ENCODE data around the gene DNAH14.

The DNAH14 gene

DNA sequence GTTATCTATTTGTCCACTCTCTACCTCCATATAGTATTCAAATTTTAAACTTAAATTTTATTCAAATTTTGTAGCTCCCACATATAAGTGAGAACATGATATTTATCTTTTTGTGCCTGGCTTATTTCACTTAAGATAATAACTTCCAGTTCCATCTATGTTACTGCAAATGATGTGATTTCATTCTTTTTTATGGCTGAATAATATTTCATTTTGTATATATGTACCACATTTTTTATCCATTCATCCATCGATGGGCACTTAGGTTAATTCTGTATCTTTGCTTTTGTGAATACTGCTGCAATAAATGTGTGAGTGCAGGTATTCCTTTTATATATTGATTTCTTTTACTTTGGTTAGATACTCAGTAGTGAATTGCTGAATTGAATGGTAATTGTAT, 2.1 kb downstream of the DNAH14 start:
- TF ChIP-seq, protein P1, sequence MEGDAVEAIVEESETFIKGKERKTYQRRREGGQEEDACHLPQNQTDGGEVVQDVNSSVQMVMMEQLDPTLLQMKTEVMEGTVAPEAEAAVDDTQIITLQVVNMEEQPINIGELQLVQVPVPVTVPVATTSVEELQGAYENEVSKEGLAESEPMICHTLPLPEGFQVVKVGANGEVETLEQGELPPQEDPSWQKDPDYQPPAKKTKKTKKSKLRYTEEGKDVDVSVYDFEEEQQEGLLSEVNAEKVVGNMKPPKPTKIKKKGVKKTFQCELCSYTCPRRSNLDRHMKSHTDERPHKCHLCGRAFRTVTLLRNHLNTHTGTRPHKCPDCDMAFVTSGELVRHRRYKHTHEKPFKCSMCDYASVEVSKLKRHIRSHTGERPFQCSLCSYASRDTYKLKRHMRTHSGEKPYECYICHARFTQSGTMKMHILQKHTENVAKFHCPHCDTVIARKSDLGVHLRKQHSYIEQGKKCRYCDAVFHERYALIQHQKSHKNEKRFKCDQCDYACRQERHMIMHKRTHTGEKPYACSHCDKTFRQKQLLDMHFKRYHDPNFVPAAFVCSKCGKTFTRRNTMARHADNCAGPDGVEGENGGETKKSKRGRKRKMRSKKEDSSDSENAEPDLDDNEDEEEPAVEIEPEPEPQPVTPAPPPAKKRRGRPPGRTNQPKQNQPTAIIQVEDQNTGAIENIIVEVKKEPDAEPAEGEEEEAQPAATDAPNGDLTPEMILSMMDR (conservative IDR thresholded peaks at IDR 0.05; ENCODE audit: low read depth, low read length): no peak

DNA sequence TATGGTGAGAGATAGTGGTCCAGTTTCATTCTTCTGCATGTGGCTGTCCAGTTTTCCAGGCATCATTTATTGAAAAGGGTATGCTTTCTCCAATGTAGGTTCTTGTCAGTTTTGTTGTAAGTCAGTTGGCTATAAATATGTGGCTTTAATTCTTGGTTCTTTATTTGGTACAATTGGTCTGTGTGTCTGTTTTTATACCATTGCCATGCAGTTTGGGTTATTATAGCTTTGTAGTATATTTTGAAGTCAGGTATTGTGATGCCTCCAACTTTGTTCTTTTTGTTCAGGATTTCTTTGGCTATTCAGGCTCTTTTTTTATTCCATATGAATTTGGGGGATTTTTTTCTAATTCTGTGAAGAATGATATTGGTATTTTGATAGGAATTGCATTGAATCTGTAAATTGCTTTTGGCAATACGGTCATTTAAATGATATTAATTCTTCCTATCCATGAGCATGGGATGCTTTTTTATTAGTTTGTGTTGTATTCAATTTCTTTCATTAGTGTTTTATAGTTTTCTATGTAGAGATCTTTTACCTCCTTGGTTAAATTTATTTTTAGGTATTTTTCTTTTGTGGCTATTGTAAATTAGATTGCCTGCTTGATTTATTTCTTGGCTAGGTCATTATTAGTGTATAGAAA, 3.3 kb downstream of the DNAH14 start:
- TF ChIP-seq, protein P1 (conservative IDR thresholded peaks at IDR 0.05; ENCODE audit: low read depth, low read length): no peak
- Histone ChIP-seq H3K27me3 (ENCODE audit: insufficient read depth, low read depth) (no peaks in the 10 kb centered on the region), H4K20me1 (ENCODE audit: insufficient read depth) (no peaks in the 10 kb centered on the region), H2AFZ (ENCODE audit: low read depth) (no peak overlapping the region), H3K4me1 (ENCODE audit: low read depth, poor library complexity, severe bottlenecking) (no peaks in the 10 kb centered on the region), H3K79me2 (ENCODE audit: insufficient read depth, low read depth) (peaks cover 23% of the 10 kb centered on the region; the same call in 1 of the 2 replicates), H3K36me3 (ENCODE audit: insufficient read depth) (no peaks in the 10 kb centered on the region), H3K27ac (no peak overlapping the region), H3K4me3 (IDR thresholded peaks at IDR 0.05; ENCODE audit: insufficient read depth, low read depth, low read length) (no peak overlapping the region), H3K9ac (no peak overlapping the region), H3K4me2 (no peak overlapping the region)

More for the DNA sequence above, 2.1 kb downstream of the DNAH14 start:
- H3K4me2 ChIP-seq: no peak overlapping the region
- no peak overlapping the region for H3K4me3 ChIP-seq (IDR thresholded peaks at IDR 0.05; ENCODE audit: insufficient read depth, low read depth, low read length)
- H3K9ac ChIP-seq: no peak overlapping the region
- H3K36me3 ChIP-seq (ENCODE audit: insufficient read depth): no peaks in the 10 kb centered on the region
- H3K27me3 ChIP-seq (ENCODE audit: insufficient read depth, low read depth): no peaks in the 10 kb centered on the region
- no peak overlapping the region for H2AFZ ChIP-seq (ENCODE audit: low read depth)
- peaks cover 23% of the 10 kb centered on the region; the same call in 1 of the 2 replicates for H3K79me2 ChIP-seq (ENCODE audit: insufficient read depth, low read depth)
- H3K27ac ChIP-seq: no peak overlapping the region
- H3K4me1 ChIP-seq (ENCODE audit: low read depth, poor library complexity, severe bottlenecking): no peaks in the 10 kb centered on the region
- no peaks in the 10 kb centered on the region for H4K20me1 ChIP-seq (ENCODE audit: insufficient read depth)

DNA sequence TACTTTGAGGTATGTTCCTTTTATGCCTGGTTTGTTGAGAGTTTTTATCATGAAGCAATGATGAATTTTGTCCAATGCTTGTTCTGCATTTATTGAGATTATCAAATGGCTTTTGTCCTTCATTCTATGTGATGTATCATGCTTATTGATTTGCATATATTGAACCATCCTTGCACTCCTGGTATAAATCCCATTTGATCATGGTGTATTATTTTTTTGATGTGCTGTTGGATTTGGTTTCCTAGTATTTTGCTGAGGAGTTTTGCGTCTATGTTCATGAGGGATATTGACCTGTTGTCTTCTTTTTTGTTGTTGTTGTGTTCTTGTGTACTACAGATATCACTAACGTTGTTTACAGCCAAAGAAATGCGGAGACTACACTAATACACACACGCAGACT, 4.1 kb downstream of the DNAH14 start:
- Histone ChIP-seq H3K27me3 (ENCODE audit: insufficient read depth, low read depth) (no peaks in the 10 kb centered on the region), H3K79me2 (ENCODE audit: insufficient read depth, low read depth) (peaks cover 23% of the 10 kb centered on the region; the same call in 1 of the 2 replicates), H2AFZ (ENCODE audit: low read depth) (no peak overlapping the region), H3K27ac (no peak overlapping the region), H4K20me1 (ENCODE audit: insufficient read depth) (no peaks in the 10 kb centered on the region), H3K4me3 (IDR thresholded peaks at IDR 0.05; ENCODE audit: insufficient read depth, low read depth, low read length) (no peak overlapping the region), H3K4me2 (no peak overlapping the region), H3K9ac (no peak overlapping the region), H3K36me3 (ENCODE audit: insufficient read depth) (no peaks in the 10 kb centered on the region), H3K4me1 (ENCODE audit: low read depth, poor library complexity, severe bottlenecking) (no peaks in the 10 kb centered on the region)
- TF ChIP-seq, protein P1 (conservative IDR thresholded peaks at IDR 0.05; ENCODE audit: low read depth, low read length): no peak

DNA sequence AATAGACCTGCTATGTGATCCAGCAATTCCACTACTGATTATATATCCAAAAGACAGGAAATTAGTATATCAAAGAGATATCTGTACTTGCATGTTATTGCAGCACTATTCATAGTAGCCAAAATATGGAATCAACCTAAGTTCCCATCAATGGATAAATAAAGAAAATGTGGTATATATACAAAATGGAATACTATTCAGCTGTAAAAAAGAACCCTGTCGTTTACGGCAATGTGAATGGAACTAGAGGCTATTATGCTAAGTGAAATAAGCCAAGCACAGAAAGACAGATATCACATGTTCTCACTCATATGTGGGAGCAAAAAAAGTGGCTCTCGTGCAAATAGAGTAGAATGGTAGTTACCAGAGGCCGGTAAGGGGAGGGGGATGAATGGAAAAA, 9.2 kb downstream of the DNAH14 start:
- H3K4me3 ChIP-seq (IDR thresholded peaks at IDR 0.05; ENCODE audit: insufficient read depth, low read depth, low read length): no peak overlapping the region
- no peaks in the 10 kb centered on the region; the same call in 1 of the 2 replicates for H3K79me2 ChIP-seq (ENCODE audit: insufficient read depth, low read depth)
- H3K27me3 ChIP-seq (ENCODE audit: insufficient read depth, low read depth): no peaks in the 10 kb centered on the region
- H2AFZ ChIP-seq (ENCODE audit: low read depth): no peak overlapping the region
- no peak overlapping the region for H3K27ac ChIP-seq
- TF ChIP-seq, protein P1 (conservative IDR thresholded peaks at IDR 0.05; ENCODE audit: low read depth, low read length): no peak
- H3K4me1 ChIP-seq (ENCODE audit: low read depth, poor library complexity, severe bottlenecking): peaks cover 14% of the 10 kb centered on the region
- H4K20me1 ChIP-seq (ENCODE audit: insufficient read depth): no peaks in the 10 kb centered on the region
- no peaks in the 10 kb centered on the region for H3K36me3 ChIP-seq (ENCODE audit: insufficient read depth)
- H3K9ac ChIP-seq: no peak overlapping the region
- H3K4me2 ChIP-seq: no peak overlapping the region
